GM10266 (cell line): ENCODE results near the gene HMG20B.
A peak's percentile ranks its signal among the peaks of the same experiment; 100 is the strongest.

Source experiments
- DNase-seq: peaks from one replicate; pipeline ENCODE4 v3.0.0; 2012; ENCODE audit errors: extremely low spot score
- TF ChIP-seq, protein P1 (sequence below): IDR thresholded peaks from 2 replicates; pipeline ENCODE4 v1.5.1; 2012; ENCODE audit warnings: mild to moderate bottlenecking, low read depth; ENCODE audit not compliant: control insufficient read depth, insufficient read depth; ENCODE audit errors: missing control alignments

Gene HMG20B

DNA sequence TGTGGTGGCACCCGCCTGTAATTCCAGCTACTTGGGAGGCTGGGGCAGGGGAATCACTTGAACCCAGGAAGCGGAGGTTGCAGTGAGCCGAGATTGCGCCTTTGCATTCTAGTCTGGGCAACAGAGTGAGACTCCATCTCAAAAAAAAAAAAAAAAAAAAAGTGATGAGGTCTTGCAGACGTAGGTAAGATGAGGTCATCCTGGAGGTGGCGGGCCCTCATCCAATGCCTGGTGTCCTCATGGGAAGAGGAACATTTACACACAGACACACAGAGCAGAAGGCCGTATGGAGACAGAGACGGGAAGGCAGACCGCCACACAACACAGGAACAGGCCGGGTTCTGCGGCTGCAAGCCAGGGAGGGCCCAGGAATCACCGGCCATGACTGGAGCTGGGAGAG, 49.5 kb downstream of the HMG20B start:
- TF ChIP-seq, protein P1, sequence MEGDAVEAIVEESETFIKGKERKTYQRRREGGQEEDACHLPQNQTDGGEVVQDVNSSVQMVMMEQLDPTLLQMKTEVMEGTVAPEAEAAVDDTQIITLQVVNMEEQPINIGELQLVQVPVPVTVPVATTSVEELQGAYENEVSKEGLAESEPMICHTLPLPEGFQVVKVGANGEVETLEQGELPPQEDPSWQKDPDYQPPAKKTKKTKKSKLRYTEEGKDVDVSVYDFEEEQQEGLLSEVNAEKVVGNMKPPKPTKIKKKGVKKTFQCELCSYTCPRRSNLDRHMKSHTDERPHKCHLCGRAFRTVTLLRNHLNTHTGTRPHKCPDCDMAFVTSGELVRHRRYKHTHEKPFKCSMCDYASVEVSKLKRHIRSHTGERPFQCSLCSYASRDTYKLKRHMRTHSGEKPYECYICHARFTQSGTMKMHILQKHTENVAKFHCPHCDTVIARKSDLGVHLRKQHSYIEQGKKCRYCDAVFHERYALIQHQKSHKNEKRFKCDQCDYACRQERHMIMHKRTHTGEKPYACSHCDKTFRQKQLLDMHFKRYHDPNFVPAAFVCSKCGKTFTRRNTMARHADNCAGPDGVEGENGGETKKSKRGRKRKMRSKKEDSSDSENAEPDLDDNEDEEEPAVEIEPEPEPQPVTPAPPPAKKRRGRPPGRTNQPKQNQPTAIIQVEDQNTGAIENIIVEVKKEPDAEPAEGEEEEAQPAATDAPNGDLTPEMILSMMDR = no peak

DNA sequence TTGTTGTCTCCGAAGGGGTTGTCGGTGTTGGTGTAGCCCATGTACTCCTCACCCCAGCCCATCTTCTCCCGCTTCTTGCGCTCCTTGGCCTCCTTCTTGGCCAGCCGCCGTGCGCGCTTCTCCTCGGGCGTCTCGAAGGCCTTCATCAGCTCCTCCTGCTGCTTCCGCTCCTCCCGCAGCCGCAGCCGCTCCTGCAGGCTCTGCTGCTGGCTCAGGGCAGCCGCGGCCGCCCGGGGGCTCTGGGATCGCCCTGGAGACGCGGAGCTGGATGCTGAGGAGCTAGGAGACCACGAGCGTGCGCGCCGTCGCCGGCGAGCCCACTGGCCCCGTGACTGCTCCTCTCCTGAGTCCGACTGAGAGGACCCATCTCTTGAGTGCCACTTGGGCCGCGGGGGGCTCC, 51.0 kb downstream of the HMG20B start:
- no peak for DNase-seq
- TF ChIP-seq, protein P1 = no peak

More for the DNA sequence above, 49.5 kb downstream of the HMG20B start:
- no peak for DNase-seq

DNA sequence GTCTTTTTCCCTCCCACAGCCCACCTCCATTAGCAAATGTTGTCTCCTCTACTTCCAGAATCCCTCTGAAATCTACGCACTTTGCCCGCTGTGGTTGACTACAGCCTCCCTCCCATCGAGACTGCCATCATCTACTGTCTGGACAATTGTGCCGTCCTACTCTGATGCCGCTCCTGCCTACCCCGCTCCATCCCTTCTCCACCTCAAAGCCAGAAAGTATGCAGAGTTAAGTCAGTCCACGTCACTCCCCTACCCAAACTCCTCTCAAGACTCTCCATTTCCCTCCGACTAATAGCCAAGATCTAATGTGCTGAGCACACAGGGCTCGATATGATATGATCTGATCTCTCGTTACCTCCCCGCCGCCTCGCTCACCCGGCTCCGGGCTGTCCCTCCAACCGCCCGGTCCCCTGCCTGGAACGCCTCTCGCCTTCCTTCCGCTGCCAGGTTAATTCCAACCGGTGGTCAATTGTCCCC, 53.3 kb downstream of the HMG20B start:
- no peak for DNase-seq
- TF ChIP-seq, protein P1 = no peak

DNA sequence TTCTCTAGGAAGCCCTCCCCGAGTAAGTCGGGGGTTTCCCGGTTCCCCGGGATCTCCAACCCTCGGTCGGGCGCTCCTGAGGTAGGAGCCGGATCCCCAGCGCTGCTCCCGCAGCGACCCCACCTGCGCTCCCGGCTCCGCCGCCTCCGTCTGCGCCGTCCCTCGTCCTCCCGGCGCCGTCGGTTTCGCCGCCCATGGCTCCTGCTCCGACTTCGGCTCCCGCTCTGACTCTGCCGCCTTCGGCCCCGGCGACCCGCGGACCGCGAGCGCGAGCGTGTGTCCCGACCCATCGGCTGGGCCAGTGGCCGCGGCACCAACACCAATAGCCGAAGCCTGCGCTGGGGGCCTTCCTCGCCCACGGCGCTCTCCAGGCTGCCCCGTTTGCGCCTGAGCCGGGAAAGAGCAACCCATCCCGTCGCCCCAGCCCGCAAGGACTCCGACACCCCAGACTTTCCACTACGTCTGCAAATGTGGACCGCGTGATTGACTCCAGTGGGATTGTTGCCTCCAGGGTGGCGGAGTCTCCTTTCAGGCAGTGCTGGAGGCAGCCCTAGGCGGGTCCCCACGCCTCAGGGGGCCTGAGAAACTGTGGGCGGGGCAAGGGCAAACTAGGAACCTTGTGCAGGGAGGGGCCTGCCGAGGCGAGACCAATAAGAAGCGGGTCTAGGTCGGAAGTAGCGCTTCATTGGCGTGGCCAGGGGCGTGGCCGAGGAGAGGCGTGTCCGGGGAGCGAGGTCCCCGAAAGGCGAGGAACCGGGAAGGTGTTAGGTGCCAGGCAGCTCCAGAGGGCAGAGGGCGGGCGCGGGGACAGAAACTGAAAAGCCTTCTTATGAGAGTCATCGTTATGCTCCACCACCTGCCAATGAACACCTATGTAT, 54.0 kb downstream of the HMG20B start, which contains the start of gene CACTIN:
Gene CACTIN, minus strand, starts transcription at position 318 of the 878 bp plus-strand sequence. Its CDS starts 28 bp downstream, at position 290.
- peak; percentile 100 for DNase-seq
- TF ChIP-seq, protein P1 = no peak

DNA sequence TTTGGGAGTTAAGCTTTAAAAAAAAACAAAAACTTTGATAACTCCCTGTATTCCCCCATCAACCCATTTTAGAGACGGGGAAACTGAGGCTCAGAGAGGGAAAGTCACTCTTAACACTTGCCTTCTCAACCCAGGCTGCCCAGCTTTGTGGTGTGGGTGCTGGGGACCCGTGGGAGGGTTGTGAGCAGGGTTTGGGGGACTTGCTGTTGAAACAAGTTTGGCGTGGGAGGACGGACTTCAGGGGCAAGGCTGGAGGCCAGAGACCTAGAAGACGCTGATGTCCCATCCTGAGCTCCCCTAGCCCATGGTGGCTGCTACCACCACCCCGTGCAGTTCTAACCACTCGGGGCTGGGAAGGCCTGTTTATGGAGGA, 54.6 kb downstream of the HMG20B start:
- TF ChIP-seq, protein P1 = no peak
- no peak for DNase-seq
